GM18907 (cell line): ENCODE measurements around the gene PCIF1.

Source experiments
- ATAC-seq: cut with Tn5 transposase; IDR thresholded peaks from one replicate; pipeline ENCODE4 v1.9.1; 2021; ENCODE audit warnings: mild to moderate bottlenecking, moderate library complexity; ENCODE audit not compliant: unreplicated experiment

PCIF1 gene

DNA sequence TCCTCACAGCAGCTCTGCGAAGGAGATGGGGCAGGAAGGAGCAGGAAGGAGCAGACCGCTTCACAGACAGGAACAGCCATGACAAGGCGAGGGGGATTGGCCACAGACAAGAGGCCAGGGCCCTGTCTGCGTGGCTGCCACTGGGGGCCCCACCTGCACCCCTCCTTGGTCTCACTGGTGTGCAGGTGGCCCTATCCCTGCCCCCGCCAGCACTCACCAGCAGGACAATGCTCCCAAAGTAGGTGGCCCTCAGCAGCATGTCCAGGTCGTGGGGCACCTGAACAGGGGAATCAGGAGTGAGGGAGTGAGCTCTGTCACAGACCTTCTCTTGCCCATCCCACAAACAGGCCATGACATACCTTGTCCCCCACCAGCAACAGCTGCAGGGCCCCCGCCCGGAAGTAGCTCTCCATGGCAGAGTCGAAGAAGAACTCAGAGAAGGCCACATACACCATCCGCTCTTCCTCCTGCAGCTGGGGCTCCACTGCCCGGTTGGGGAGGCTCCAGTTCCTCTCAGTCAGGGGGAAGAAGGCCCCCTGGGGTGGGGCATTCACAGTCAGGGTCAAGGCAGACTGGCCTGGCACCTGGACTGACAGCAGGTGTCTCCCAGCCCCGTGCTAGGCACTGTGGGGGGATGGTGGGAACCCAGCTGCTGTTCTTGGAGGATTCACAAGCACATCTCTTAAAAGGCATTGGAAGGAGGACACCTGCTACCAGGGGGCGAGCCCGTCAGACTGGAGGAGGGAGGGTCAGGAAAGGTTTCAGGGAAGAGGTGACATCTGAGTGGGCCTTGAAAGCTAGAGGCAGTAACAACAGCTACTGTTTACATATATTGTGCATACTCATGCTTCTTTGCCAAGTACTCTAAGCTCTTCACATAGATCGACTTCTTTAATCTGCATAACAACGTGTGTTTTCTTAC lies 29.6 kb upstream of the PCIF1 start:
- no peak for ATAC-seq

DNA sequence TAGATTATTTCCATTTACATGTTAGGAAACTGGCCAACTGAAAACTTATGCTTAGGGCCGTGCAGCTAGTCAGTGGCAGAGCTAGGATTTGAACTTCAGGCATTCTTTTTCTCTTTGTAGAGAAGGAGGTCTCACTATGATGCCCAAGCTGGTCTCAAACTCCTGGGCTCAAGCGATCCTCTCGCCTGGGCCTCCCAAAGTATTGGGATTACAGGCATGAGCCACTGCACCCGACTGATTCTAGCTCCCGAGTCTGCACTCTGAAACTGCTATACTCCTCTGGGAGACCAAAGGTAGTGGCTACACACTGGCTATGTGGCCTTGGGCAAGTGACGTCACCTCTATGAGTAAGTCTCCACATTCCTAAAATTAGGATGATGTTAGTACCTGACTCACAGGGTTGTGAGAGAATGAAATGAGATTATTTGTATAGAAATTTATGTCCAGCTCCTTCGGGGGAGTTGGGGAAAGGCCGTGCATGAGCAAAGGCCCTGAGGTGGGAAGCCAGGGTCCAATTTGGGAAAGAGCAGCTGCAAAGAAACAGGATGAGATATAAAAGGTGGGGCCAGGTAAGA lies 28.9 kb upstream of the PCIF1 start:
- ATAC-seq, result no peak

DNA sequence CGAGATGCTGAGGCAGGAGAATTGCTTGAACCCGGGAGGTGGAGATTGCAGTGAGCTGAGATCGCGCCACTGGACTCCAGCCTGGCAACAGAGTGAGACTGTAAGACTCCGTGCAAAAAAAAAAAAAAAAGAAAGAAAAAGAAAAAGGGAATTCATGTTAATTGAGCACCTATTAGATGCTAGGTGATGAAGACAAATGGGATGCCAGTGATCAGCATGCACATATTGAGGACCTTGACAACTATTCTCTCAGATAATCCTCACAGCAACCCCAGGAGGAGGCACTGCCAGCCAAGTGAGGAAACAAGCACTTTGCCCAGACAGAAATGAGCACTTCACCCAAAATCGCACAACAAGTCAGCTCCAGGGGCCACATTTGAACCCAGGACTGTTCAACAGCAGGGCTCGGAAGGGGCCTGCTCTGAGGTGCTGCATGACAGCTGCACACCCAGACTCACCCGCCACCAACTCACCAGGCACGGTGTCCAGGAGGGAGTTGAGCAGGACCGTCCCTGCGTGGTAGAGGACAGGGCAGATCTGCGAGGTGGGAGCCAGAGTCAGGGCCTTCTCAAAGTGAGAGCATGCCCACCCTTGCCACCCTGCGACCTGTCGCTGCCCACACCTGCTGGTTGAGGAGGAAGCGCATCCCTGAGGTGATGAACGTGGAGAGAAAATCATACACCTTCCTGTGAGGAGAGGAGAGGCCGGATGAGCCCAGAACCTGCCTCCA lies 27.1 kb upstream of the PCIF1 start:
- no peak for ATAC-seq

DNA sequence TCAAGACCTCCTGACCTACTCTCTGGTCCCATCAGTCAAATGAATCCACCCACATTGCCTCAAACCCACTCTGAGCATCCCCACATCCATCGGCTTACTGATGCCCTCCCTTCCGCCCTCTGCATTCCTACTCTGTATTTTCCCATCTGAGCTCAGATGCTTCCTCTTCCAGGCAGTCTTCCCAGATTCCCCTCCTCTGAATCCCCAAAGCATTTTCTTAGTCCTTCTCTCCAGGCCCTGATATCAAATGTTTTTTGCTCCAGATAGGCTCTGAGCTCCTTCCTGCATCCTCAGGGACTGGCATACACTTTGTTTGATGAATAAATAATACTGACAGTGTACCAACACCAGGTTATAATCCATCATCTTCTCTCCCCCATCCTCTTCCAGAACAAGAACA lies 26.4 kb upstream of the PCIF1 start:
- ATAC-seq, result no peak

DNA sequence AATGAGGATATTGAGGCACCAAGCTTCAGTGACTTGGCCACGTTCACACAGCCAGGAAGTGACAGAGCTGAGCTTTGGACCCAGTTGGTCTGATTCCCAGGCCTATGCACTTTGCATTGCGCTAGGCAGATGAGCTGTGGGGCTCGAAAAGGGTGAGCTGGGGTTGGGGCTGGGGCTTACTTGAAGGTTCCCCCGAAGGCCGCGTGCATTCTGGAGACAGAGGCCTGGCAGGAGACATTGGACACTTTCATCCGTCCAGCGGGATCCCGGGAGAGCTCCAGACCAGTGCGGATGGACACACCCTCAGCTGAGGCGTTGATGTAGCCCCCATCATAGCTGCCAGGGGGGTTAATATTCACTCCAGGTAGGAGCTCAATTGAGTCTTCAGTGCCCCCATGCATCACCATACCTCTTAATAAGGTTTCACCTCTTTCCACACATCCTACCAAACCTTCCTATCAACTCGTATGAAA lies 25.1 kb upstream of the PCIF1 start:
- ATAC-seq, result no peak

DNA sequence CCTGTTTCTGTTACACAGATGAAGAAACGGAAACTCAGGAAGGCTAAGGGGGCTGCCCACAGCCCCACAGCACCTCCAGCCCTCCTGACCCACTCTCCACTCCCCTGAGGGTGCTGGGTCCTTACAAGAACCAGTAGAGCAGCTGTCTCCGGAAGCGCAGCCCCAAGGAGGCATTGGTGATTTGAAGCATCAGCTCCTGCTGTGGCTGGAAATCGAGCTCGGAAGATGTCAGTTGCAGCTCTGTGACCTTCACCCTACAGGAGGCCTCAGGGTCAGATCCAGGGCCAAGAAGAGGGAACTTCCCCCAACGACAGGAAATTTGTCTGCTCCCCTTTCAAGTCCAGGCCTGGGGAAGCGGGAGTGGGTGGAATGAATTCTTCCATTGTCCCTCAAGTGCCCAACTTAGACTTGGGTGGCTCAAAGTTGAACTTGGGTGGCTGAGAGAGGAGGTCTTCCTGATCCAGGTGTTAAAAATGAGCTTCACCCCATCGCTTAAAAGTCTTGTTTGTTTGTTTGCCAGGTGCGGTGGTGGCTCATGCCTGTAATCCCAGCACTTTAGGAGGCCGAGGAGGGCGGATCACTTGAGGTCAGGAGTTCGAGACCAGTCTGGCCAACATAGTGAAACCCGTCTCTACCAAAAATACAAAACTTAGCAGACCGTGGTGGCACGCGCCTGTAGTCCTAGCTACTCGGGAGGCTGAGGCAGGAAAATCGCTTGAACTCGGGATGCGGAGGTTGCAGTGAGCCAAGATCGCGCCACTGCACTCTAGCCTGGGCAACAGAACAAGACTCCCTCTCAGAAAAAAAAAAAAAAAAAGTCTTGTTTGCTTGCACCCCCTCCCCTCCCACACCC lies 24.4 kb upstream of the PCIF1 start:
- ATAC-seq, result no peak

DNA sequence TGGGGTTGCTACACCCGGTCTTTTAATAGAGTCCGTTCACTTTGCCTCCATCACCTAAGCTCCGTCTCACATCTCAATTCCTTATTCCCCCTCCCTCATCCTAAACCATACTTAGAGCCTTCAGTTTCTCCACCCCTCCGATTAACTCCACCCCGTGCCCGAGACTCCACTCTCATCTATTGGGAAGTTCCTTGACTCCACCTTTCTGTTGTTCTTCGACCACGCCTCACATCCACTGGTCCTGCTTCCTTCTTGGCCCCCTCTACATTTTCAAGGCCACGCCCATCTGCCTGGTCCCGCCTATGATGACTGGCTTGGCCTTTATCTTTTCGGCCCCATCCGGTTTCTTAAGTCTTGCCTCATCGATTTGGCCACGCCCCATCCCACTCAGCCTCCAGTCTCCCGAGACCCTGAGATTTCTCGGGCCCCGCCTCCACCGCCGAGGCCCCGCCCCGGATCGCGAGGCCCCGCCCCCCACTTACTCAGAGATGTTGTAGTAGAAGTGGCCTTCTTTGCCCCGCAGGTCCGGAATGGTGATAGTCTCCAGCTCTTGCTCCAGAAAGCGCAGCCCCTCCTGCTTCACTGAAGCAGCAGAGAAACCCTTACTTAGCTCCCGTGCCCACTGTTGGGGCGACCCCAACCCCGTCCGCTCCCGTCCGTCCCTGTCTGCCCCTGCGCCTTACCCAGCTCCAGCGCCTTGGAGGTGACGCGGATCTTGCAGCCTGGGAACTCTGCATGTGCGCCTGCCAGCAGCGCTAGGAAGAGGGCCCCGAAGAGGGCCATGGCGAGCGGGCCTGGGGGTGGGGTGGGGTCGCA lies 23.6 kb upstream of the PCIF1 start:
- ATAC-seq, result peak; percentile 91

DNA sequence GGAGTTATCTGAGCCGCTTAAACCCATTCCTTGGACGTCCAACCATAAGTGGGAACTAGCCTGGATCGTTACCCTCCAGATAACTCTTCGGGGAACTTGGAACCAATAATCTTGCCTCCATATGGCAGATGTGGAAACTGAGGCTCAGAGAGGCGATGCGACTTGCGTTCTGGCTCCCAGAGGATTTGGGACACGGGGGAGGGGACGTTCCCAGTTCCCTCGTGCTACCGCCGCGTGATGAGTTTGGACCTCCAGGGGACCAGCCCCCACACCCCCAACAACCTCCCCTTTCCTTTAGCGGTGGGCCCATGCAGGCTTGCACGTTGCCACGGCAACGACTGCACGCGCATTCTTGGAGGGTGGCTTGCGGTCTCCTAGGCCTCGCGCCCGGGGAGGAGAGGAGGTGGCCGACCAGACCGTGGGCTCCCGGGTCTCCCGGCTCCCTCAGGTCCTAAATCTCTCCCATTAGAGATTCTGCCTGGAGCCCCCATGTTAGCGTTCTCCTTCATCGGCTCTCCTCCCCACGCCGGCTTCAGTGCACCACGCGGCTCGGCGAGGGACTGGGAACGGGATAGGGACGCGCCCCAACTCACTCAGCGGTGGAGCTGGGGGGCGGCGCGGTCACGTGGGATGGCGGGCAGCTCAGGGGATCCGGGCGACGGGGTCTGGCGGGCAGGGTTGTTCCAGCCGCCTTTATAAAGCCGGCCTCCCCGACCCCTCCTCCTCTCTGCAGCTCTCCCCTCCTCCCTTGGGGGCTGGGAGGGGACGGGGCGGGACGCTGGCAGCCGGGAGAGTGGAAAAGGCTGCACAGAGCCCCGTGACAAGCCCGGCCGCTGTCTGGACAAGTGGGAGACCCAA lies 22.8 kb upstream of the PCIF1 start, which contains the start of gene PLTP:
TSS of gene PLTP (minus strand) at position 670 of the 858 bp plus-strand sequence. CDS start 703 bp downstream, outside the sequence.
- no peak for ATAC-seq

DNA sequence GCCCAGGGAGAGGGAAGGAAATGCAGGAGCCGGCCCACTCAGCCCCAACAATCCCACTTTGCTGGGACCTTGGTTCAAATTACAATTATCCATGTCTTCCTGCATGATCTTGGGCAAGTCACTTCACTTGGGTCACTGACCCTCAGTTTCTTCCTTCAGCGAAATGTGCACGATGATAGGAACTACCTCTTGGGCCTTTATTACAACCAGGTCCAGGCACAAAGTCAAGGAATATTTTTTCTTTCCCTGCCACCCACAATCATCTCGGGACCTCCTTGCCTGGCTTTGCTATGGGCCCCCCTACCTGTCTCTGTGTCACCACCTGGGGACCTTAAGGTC lies 22.2 kb upstream of the PCIF1 start:
- ATAC-seq, result no peak

DNA sequence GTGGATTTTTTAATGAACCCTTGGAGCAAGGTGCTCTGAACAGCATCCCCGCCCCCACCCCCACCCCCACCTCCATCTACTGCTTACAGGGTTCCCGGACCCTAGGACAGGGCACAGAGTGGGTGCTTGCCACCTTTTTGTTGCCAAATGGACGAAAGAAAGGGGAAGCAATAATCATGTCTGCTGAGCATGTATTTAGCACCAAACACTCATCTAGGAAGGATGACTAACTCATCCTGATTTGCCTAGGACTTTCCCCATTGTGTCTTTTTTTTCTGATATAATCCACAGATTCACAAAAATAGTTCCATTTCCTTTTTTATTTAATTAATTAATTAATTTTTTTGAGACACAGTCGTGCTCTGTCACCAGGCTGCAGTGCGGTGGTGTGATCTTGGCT lies 21.4 kb upstream of the PCIF1 start:
- ATAC-seq, result no peak

DNA sequence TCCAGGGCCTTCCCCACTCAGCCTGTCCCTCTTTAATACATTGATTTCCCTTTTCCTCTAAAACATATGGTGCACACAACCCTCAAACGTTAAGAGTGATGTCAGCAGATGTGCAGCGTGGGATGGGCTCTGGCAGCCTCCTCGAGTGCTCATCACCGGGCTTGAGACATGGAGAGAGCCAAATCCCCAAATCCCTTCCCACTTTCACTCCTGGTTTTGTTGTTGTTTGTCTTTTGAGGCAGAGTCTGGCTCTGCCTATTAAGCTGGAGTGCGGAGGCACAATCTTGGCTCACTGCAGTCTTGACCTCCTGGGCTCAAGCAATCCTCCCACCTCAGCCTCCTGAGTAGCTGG lies 16.7 kb upstream of the PCIF1 start:
- no peak for ATAC-seq

DNA sequence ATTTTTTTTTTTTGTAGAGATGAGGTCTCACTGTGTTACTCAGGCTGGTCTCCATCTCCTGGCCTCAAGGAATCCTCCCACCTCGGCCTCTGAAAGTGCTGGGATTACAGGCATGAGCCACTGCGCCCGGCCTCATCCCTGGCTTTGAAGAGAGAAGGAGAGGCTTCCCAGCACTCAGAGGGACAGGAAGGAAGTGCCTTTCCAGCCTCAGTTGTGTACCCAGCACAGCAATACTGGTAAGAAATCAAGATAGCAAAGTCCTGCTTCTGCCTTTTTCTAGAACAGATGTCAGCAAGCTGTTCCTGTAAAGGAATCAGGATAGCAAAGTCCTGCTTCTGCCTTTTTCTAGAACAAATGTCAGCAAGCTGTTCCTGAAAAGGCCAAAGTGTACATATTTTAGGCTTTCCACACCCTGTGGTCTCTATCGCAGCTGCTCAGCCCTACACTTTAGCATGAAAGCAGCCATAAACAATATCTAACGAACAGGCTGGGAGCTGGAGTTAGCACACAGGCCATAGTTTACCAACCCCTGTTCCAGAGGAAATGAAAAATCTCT lies 16.2 kb upstream of the PCIF1 start:
- no peak for ATAC-seq

DNA sequence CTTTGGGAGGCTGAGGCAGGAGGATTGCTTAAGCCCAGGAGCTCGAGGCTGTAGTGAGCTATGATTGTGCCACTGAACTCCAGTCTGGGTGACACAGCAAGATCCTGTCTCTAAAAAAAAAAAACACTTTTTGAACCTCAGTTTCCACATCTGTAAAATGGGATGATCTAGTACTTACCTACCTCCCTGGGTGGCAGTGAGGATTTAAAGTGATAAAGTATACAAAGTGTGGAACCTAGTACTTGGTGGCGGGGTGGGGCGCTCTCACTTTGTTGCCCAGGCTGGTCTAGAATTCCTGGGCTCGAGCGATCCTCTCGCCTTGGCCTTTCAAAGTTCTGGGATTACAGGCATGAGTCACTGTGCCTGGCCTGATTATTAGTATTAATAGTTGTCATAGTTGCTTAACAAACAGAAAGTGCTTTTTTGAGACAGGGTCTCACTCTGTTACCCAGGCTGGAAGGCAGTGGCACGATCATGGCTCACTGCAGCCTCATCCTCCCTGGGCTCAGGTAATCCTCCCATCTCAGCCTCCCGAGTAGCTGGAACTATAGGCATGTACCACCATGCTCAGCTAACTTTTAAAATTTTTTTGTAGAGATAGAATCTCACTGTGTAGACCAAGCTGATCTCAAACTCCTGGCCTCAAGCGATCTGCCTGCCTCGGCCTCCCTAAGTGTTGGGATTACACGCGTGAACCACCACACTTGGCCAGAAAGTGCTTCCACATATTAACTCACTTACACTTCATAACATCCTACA lies 15.5 kb upstream of the PCIF1 start:
- no peak for ATAC-seq

DNA sequence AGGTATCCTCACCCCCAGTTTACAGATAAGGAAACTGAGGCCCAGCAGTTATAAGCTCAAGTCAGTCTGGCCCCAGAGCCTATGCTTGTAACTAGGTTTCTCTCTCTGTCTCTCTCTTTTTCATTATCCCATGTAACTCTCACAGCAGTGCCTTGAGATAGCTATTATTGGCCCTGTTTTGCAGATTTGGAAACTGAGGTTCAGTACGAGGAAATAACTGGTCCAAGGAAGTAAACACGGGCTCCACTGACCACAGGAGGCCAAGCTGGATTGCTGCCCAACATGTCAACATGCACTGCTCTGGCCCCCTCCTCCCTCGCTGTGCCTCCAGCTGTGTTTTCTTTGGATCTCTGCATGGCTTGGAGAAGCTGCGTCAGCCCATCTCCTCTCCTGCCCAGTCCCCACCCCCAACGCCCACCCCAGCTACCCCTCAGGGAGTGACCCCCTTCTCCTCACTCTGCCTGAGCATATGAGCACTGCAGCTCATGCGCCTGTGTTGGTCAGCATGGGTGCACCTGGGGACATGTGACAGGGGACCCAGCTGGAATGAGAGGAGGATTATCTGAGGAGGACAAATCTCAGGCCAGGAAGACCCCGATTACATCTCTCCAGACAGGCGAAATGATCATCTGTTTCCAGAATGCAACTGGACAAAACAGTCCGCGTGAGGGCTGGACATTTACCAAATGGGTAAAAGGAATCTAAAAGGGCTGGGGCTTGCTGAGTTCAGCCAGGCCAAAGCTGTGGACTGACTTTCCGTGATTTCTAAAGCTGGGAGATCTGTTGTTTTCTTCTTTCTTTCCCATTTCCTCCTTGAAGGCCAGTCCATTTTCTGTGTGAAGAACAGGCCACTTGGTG lies 14.7 kb upstream of the PCIF1 start:
- ATAC-seq, result no peak

DNA sequence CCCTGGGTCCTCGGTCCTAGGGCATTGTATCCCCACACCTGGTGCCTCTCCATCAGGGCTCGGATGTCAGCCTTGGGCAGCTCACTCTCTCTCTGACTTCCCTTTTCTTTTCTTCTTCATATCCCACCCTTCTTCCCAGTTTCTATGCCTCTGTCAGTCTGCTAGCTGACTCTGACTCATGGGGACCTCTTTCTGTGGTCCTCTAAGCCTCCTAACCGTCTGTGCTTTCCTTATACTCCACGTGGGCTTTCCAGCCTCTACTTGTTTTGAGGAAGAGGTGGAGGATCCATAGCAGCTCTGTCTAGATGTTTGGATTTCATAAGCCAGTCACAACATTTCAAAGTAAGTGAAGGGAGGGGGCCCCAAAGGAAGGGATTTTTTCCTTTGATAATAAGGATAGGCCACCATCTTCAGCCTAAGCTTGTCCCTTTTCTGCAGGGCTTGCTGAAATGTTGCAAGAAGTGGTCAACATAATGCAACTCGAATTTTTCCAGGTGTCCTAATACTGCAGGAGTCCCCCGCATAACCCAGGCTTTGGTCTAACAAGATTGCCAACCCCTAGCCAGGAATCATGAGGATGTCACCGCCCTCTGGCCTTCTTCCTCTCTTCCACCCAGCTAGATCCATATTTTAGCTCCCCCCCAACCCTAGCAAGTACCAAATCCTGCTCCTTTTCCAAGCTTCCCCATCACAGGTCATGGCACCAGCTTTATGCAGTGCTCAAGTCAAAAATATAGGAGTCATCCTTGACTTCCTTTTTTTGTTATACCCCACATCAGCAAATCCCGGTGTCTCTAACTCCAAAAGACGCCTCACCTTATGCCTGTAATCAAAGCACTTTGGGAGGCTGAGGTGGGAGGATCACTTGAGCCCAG lies 13.8 kb upstream of the PCIF1 start:
- ATAC-seq, result no peak
